Embryonic facial prominence (tissue), 1 donor: ENCODE data around the gene FHIT.
"Not testable (repeated sequence)": the region's sequence is repeated elsewhere in the genome, so short reads cannot be mapped to it uniquely, and the experiment has no call there.

Source experiments
- DNase-seq: peaks from one replicate; pipeline ENCODE4 v3.0.0-alpha.2; 2016; ENCODE audit errors: extremely low spot score

Gene FHIT

GRCh38 chr3:59938828-59939227, 1312.4 kb downstream of the FHIT start:
- DNase-seq: no peak

DNA sequence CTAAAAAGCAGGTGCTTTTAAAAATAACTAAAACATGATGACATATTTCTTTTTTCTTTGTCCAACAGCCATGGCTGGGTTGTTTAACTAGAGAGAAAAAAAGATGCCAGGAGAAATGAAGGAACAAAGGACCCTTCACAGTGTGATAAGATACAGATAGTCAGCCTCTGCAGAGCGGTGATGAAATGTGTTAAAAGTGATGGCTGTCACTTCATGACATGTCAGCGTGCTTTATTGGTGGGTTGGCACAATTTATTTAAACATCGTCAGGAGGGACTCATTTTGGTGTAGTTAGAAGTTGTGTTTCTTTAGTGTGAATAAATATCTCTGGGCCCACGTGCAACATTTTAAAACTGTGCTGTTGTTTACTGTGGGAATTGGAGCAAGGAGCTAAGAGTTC, 1314.1 kb downstream of the FHIT start:
- no peak for DNase-seq

DNA sequence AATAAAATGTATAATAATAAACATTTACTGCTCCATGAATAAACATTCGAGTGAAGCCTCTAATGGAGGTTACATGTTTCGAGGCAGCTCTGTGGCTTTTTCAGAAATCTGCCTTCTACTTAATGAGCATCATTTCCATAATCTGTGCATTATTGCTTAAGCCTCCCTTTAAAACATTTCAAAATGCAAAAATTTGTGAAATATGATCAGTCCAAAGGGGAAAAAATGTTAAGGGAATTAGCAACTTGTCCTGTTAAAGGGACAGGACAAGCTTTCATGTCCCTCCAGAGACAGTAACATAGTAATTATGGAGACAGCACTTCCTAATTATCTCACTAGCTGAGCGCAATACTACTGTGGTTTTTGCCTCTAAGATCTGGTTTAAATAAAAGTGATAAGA, 1314.8 kb downstream of the FHIT start:
- no peak for DNase-seq

GRCh38 chr3:59935025-59935424, 1316.2 kb downstream of the FHIT start:
- DNase-seq: no peak

- not testable (repeated sequence) for DNase-seq
These were observed 1316.7 kb downstream of the FHIT start for GRCh38 chr3:59934560-59934959.

- DNase-seq: no peak
These were observed 1321.1 kb downstream of the FHIT start for GRCh38 chr3:59930170-59930569.

GRCh38 chr3:59927056-59927455, 1324.2 kb downstream of the FHIT start:
- DNase-seq: no peak

DNA sequence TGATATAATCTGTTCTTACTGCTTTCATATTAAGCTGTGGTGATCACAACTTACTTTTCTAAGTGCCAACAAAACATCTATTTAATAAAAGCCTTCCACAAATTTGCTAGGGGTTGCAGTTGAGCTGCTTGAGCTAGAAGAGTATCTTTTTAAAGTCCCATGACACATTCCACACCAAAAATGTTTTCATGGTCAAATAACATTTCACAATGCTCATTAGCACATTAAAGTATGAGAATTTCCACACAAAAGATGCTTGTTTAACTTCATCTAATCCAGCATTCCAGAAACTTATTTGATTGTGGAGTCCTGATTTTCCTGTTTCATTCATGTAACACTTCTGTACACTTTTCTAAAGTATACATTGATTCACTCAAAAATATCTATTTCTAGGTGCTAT, 1325.3 kb downstream of the FHIT start:
- DNase-seq: no peak

- DNase-seq: no peak
These were observed 1329.1 kb downstream of the FHIT start for GRCh38 chr3:59922192-59922591.

- no peak for DNase-seq
These were observed 1330.4 kb downstream of the FHIT start for GRCh38 chr3:59920822-59921221.

GRCh38 chr3:59919586-59919985, 1331.7 kb downstream of the FHIT start:
- no peak for DNase-seq

DNA sequence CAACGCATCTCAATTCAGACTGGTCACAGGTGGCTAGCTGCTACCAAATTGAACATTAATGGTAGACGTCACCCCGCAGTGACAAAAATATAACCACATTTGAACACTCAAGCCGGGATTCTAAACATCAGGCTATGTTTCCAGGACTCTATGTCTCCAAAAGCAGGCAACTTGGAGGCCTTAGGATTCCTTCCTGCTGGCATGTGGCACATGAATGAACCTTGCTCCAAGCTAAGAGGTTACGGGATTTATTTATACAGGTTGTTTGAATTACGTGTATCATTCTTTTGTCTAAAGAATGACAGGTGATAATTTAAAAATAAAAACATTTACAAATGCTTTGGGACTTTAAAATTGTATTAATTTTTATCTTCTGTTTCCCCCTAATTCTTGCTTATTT, 1337.0 kb downstream of the FHIT start:
- DNase-seq: no peak

GRCh38 chr3:59913645-59914044, 1337.6 kb downstream of the FHIT start:
- no peak for DNase-seq

DNA sequence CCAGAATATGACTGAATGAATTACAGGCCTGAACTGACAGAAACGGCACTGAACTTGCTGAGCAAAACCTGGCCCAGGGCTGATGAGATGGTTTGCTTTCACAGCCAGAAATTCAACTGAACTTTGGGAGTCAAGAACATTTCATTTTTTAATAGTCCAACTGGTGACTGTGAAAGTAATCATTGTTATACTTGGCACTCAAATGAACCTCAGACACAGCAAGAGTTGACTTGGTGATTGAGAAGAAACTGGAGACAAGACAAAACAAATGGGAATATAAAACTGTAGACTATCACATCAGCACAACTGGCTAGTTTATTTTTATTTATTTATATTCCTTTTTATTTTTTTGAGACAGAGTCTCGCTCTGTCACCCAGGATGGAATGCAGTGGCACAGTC, 1342.6 kb downstream of the FHIT start:
- DNase-seq: no peak

- no peak for DNase-seq
These were observed 1343.0 kb downstream of the FHIT start for GRCh38 chr3:59908280-59908679.

DNA sequence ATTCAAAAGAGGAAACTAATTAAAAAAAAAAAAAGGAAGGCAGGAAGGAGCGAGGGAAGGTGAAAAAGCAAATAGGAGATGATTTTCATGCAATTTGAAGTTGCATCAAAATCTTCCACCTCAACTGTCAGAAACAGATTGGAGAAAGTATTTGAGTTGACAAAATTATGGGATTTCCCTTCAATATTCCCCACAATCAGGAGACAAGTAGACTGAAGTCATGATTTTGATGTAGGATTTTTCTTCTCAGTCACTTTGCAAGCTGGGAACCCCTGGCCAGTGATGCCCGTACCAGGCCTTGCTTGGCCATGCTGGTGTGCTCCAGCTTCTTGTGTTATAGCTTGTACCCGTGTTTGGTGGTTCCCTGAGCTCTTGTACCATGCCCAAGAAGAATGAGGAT, 1347.0 kb downstream of the FHIT start:
- DNase-seq: no peak

- DNase-seq: no peak
These were observed 1352.2 kb downstream of the FHIT start for GRCh38 chr3:59899061-59899460.

- no peak for DNase-seq
These were observed 1355.3 kb downstream of the FHIT start for GRCh38 chr3:59895972-59896371.

- DNase-seq: no peak
These were observed 1356.7 kb downstream of the FHIT start for GRCh38 chr3:59894425-59895121.

- DNase-seq: no peak
These were observed 1360.6 kb downstream of the FHIT start for GRCh38 chr3:59890639-59891038.

DNA sequence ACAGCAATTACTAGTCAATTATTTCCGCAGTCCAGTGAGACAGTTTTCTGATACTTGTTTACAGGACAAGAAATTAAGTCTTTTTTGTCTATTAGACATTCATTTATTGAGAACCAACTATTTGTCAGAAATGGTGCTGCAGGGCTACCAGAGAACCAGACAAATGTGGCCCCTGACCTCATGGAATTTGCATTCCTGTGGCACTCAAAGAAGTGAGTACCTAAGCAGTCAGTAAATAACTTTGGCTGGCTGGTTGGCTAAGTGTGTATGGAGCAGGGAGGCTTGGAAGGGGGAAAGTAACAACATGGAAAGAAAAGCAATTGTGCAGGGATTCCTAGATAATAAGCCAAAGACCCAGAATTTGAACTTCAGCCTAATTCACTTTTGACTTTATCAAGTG, 1364.5 kb downstream of the FHIT start:
- no peak for DNase-seq

GRCh38 chr3:59885899-59886400, 1365.3 kb downstream of the FHIT start:
- DNase-seq: no peak

DNA sequence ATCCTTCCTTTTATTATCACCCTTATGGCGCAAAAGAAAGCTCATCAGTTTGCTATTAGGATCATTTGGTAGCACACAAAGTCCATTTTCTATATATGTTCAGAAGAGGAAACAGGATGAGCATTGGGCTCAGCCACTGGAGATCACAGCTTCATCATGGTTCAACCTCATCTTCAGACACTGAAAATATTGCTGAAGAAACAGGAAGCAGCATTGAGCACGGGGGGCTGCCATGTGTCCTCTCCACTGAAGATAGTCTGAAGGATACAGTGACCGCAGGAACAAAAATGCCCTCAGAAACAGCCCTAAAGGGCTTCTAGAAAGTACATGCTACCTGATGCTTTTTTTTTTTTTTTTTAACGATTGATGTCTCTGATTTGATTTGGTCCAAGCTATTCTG, 1366.2 kb downstream of the FHIT start:
- no peak for DNase-seq

GRCh38 chr3:59884409-59884808, 1366.8 kb downstream of the FHIT start:
- DNase-seq: no peak
